ENCODE results near the gene APBA1. TPM values are rescaled to one million over a fixed set of nuclear protein-coding genes. Genes with fewer than 3 reads are reported as not detected.

APBA1 gene
- polyA plus RNA-seq, 1 of the 3 experiments (the other 2 are of a cell fraction), result 3.1 TPM

- Histone ChIP-seq H3K79me2 (ENCODE audit: insufficient read depth) (no peaks in the 10 kb centered on the region), H3K27me3 (ENCODE audit: insufficient read depth) (no peaks in the 10 kb centered on the region), H3K4me3 (ENCODE audit: low read depth in 2 of 2, low read length in 1 of 2) (no peak overlapping the region), H3K4me2 (no peak overlapping the region), H4K20me1 (ENCODE audit: insufficient read depth) (no peaks in the 10 kb centered on the region), H3K9me2 (no peaks in the 10 kb centered on the region), H3K27ac (ENCODE audit: low read depth in 2 of 2, low read length in 1 of 2) (no peak overlapping the region), H3K9me3 (no peaks in the 10 kb centered on the region), H3K4me1 (ENCODE audit: control insufficient read depth in 1 of 2, insufficient read depth in 2 of 2, low read depth in 1 of 2, low read length in 1 of 2) (peaks cover 0 to 7% of the 10 kb centered on the region in 2 experiments; a peak in 2 of 4 replicates), H3K36me3 (replicated peaks in 1 of 2; ENCODE audit: control insufficient read depth in 1 of 2, insufficient read depth in 2 of 2, low read length in 1 of 2) (no peaks in the 10 kb centered on the region), H3F3A (replicated peaks; ENCODE audit: insufficient read depth) (no peaks in the 10 kb centered on the region), H3K9ac (no peak overlapping the region), H2AFZ (ENCODE audit: low read depth) (no peak overlapping the region)
- CTCF ChIA-PET, result interaction anchor here (2.7 kb wide), 1 partner anchor 104 kb away, joined by 8 read pairs; no protein-coding TSS in a partner anchor
- 75% methylated on average over 5 of the region's 5 CpGs for WGBS (ENCODE audit: low lambda C conversion rate)
- POLR2A ChIA-PET, result no interaction called here
- no peak for DNase-seq
- TF ChIP-seq, protein P1, sequence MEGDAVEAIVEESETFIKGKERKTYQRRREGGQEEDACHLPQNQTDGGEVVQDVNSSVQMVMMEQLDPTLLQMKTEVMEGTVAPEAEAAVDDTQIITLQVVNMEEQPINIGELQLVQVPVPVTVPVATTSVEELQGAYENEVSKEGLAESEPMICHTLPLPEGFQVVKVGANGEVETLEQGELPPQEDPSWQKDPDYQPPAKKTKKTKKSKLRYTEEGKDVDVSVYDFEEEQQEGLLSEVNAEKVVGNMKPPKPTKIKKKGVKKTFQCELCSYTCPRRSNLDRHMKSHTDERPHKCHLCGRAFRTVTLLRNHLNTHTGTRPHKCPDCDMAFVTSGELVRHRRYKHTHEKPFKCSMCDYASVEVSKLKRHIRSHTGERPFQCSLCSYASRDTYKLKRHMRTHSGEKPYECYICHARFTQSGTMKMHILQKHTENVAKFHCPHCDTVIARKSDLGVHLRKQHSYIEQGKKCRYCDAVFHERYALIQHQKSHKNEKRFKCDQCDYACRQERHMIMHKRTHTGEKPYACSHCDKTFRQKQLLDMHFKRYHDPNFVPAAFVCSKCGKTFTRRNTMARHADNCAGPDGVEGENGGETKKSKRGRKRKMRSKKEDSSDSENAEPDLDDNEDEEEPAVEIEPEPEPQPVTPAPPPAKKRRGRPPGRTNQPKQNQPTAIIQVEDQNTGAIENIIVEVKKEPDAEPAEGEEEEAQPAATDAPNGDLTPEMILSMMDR (IDR thresholded peaks at IDR 0.05), result no peak
- TF ChIP-seq GATA2 (CRISPR knock-in tag; IDR thresholded peaks at IDR 0.05), result no peak
- TF ChIP-seq GABPA (IDR thresholded peaks at IDR 0.05; ENCODE audit: low read depth), result no peak
- TF ChIP-seq PBX3 (IDR thresholded peaks at IDR 0.05), result no peak
- TF ChIP-seq EP300 (IDR thresholded peaks at IDR 0.05; ENCODE audit: borderline replicate concordance in 1 of 2, low read depth in 1 of 2, low read length in 1 of 2), result no peak
- TF ChIP-seq MEF2A (IDR thresholded peaks at IDR 0.05; ENCODE audit: borderline replicate concordance, low read depth), result no peak
- no peak for TF ChIP-seq FOXM1 (IDR thresholded peaks at IDR 0.05; ENCODE audit: low read depth)
- TF ChIP-seq REST (IDR thresholded peaks at IDR 0.05; ENCODE audit: low read depth, low read length), result no peak
- no peak for TF ChIP-seq CHD2 (IDR thresholded peaks at IDR 0.05; ENCODE audit: low read length, partially characterized antibody)
- TF ChIP-seq SIN3A (IDR thresholded peaks at IDR 0.05; ENCODE audit: borderline replicate concordance, low read depth, low read length), result no peak
- no peak for TF ChIP-seq USF2 (IDR thresholded peaks at IDR 0.05; ENCODE audit: borderline replicate concordance, low read depth, low read length)
- no peak for TF ChIP-seq MAX (IDR thresholded peaks at IDR 0.05; ENCODE audit: low read depth)
- TF ChIP-seq MXI1 (IDR thresholded peaks at IDR 0.05; ENCODE audit: low read depth, low read length), result no peak
- no peak for TF ChIP-seq YY1 (IDR thresholded peaks at IDR 0.05; ENCODE audit: low read depth)
- no peak for TF ChIP-seq NRF1 (IDR thresholded peaks at IDR 0.05; ENCODE audit: low read depth, low read length)
- no peak for TF ChIP-seq ZBTB33 (IDR thresholded peaks at IDR 0.05; ENCODE audit: borderline replicate concordance, low read depth)
- no peak for TF ChIP-seq RCOR1 (IDR thresholded peaks at IDR 0.05; ENCODE audit: low read length)
- no peak for TF ChIP-seq POLR2AphosphoS5 (IDR thresholded peaks at IDR 0.05; ENCODE audit: low read depth, low read length)
- no peak for TF ChIP-seq RAD21 (IDR thresholded peaks at IDR 0.05; ENCODE audit: low read length)
Observed at GRCh38 chr9:69442486-69442885, 229.7 kb downstream of the APBA1 start.
